B cell (primary cell): ENCODE results near the gene SUSD2. TPM values are rescaled to one million over a fixed set of nuclear protein-coding genes. Genes with fewer than 3 reads are reported as not detected.

Experiments
- ATAC-seq: fragments of 200-7000 bp; cut with Tn5 transposase; one replicate; pipeline ENCODE4 v1.10.0; 2021; ENCODE audit warnings: low read depth, mild to moderate bottlenecking, moderate number of reproducible peaks, moderate library complexity
- CTCF ChIA-PET: fragments of 350-600 bp; sonication (Branson Sonifier 250); formaldehyde crosslinking; loops from one replicate; lab custom pipeline; 2021; ENCODE audit warnings: antibody characterized with exemption, inconsistent platforms; lab: Charles Lee
- POLR2A ChIA-PET: fragments of 350-600 bp; sonication (Branson Sonifier 250); formaldehyde crosslinking; loops from one replicate; lab custom pipeline; 2021; ENCODE audit warnings: antibody characterized with exemption; lab: Charles Lee
- DNase-seq: peaks from one replicate; pipeline ENCODE4 v3.0.0; 2013
- H2AFZ ChIP-seq: 2 replicates; pipeline ENCODE4 v1.6.1; 2012; ENCODE audit warnings: mild to moderate bottlenecking, low read depth, low read length; ENCODE audit not compliant: insufficient read depth, poor library complexity, severe bottlenecking
- H3K27ac ChIP-seq, 2 donors: 1 replicate in 1 of 2; 2 replicates in 1 of 2; pipeline ENCODE4 v1.5.1; 2012 to 2013; ENCODE audit warnings: low read length in 2 of 2, mild to moderate bottlenecking in 2 of 2, moderate library complexity in 1 of 2
- H3K27me3 ChIP-seq, 4 experiments: fragments of 200-600 bp in 1 of 4; sonication (generic) in 1 of 4; replicated peaks in 1 of 4; 1 replicate in 2 of 4; 2 replicates in 2 of 4; pipeline versions ENCODE4 v1.6.1 to v1.7.0; 2013 to 2016; ENCODE audit warnings: low read length in 3 of 4, mild to moderate bottlenecking in 2 of 4, mixed read lengths in 1 of 4, moderate library complexity in 1 of 4; ENCODE audit not compliant: insufficient read depth in 4 of 4, control insufficient read depth in 3 of 4; ENCODE audit errors: control extremely low read depth in 1 of 4
- H3K36me3 ChIP-seq, 2 experiments: replicated peaks in 1 of 2; 1 replicate in 1 of 2; 2 replicates in 1 of 2; pipeline versions ENCODE4 v1.6.1 to v1.7.1; 2013; ENCODE audit warnings: low read length in 1 of 2; ENCODE audit not compliant: insufficient read depth in 2 of 2, control insufficient read depth in 1 of 2; ENCODE audit errors: control extremely low read depth in 1 of 2, extremely low read depth in 1 of 2
- H3K4me1 ChIP-seq, 2 donors: fragments of 200-600 bp in 1 of 2; sonication (generic) in 1 of 2; 1 replicate in 1 of 2; 2 replicates in 1 of 2; pipeline versions ENCODE4 v1.5.1 to v1.6.1; 2013 to 2017; ENCODE audit warnings: low read length in 2 of 2; ENCODE audit not compliant: control insufficient read depth in 2 of 2, insufficient read depth in 2 of 2
- H3K4me2 ChIP-seq: replicated peaks from 2 replicates; pipeline ENCODE3; 2012; ENCODE audit warnings: mild to moderate bottlenecking, low read depth, low read length; ENCODE audit not compliant: poor library complexity, severe bottlenecking
- H3K4me3 ChIP-seq, 5 experiments: fragments of 200-600 bp in 1 of 5; sonication (generic) in 1 of 5; 1 replicate in 3 of 5; 2 replicates in 2 of 5; pipeline versions ENCODE4 v1.5.1 to v1.7.0; 2011 to 2016; ENCODE audit warnings: low read length in 4 of 5, mild to moderate bottlenecking in 4 of 5, low read depth in 2 of 5, control low read depth in 1 of 5, moderate library complexity in 1 of 5; ENCODE audit not compliant: insufficient read depth in 1 of 5; ENCODE audit errors: control extremely low read depth in 1 of 5, extremely low read depth in 1 of 5
- H3K79me2 ChIP-seq: fragments of 200-600 bp; sonication (generic); one replicate; pipeline ENCODE4 v1.6.0; 2016; ENCODE audit warnings: low read length; ENCODE audit not compliant: control insufficient read depth, insufficient read depth
- H3K9ac ChIP-seq: fragments of 200-600 bp; sonication (generic); 2 replicates; pipeline ENCODE4 v1.6.1; 2017; ENCODE audit warnings: mild to moderate bottlenecking, low read length, moderate library complexity
- H3K9me3 ChIP-seq, 3 donors: one replicate each; pipeline versions ENCODE4 v1.6.1 to v1.7.1; 2013; ENCODE audit warnings: low read length in 2 of 3; ENCODE audit not compliant: control insufficient read depth in 2 of 3, insufficient read depth in 1 of 3; ENCODE audit errors: control extremely low read depth in 1 of 3
- H4K20me1 ChIP-seq: 2 replicates; pipeline ENCODE4 v1.6.0; 2012; ENCODE audit warnings: mild to moderate bottlenecking, low read length; ENCODE audit not compliant: insufficient read depth, control insufficient read depth, poor library complexity, severe bottlenecking
- H3K27ac Mint-ChIP-seq: one replicate; pipeline ENCODE4 v1.8.0; 2021; ENCODE audit warnings: mixed read lengths
- H3K27me3 Mint-ChIP-seq: one replicate; pipeline ENCODE4 v1.8.0; 2021; ENCODE audit warnings: mixed read lengths
- H3K4me1 Mint-ChIP-seq: one replicate; pipeline ENCODE4 v1.8.0; 2021; ENCODE audit warnings: mixed read lengths
- H3K4me3 Mint-ChIP-seq: one replicate; pipeline ENCODE4 v1.8.0; 2021; ENCODE audit warnings: mixed read lengths
- H3K9me3 Mint-ChIP-seq: one replicate; pipeline ENCODE4 v1.8.0; 2022; ENCODE audit warnings: mixed read lengths; ENCODE audit not compliant: insufficient read depth
- CTCF ChIP-seq: fragments of 200-600 bp; IDR thresholded peaks from one replicate; pipeline ENCODE4 v1.8.0; 2022; ENCODE audit warnings: antibody characterized with exemption, mild to moderate bottlenecking
- EZH2 ChIP-seq: IDR thresholded peaks from 2 replicates; pipeline ENCODE4 v1.6.1; 2012; ENCODE audit warnings: borderline replicate concordance, low read depth, mild to moderate bottlenecking, moderate library complexity, low read length; ENCODE audit not compliant: insufficient read depth, poor library complexity, severe bottlenecking
- WGBS: methylation state at CpG from one replicate; pipeline ENCODE4 v1.1.5; 2013; ENCODE audit warnings: missing lambda C conversion rate; ENCODE audit not compliant: insufficient coverage; 5-methylcytosine and 5-hydroxymethylcytosine counted together
- intact Hi-C: fragments of 100-400 bp; cut with micrococcal nuclease; formaldehyde crosslinking; loops from one replicate; pipeline ENCODE4 v1.10.0; 2022
- polyA plus RNA-seq: library from polyadenylated mRNA; depleted of rRNA; stranded (reverse); fragments of >200 nt; gene quantifications from 2 replicates; pipeline ENCODE4 v1.2.3, GENCODE V29; 2012
- total RNA-seq, 2 donors: library from RNA; stranded (reverse); fragments of 120-200 nt in 1 of 2; gene quantifications; 1 replicate in 1 of 2; 2 replicates in 1 of 2; pipeline versions ENCODE4 v1.2.3 to v1.2.4, GENCODE V29; 2013 to 2022

SUSD2 gene
- total and polyA plus RNA-seq, 2 donors (not counting 1 experiment from before 2014, with no cell fraction given), result 0.30 to 0.48 TPM

GRCh38 chr22:24217384-24217783 lies 36.1 kb downstream of the SUSD2 start:
- H3K27me3 Mint-ChIP-seq, result no peaks in the 10 kb centered on the region
- Histone ChIP-seq H3K27me3 (peaks cover 0 to 3% (median 0%) of the 10 kb centered on the region in 4 experiments), H3K9me3 (no peaks in the 10 kb centered on the region), H3K9ac (no peak overlapping the region), H3K4me1 (peaks cover 2 to 7% of the 10 kb centered on the region in 2 donors), H3K79me2 (no peaks in the 10 kb centered on the region), H4K20me1 (no peaks in the 10 kb centered on the region), H2AFZ (no peak overlapping the region), H3K36me3 (no peaks in the 10 kb centered on the region), H3K27ac (no peak overlapping the region), H3K4me3 (no peak overlapping the region), H3K4me2 (no peak overlapping the region)
- intact Hi-C loops, result no loop called here
- DNase-seq (no peak), ATAC-seq (no peak)
- ChIA-PET CTCF (interaction anchor here (1.3 kb wide), 1 partner anchor 13 kb away, joined by 5 read pairs; no protein-coding TSS in a partner anchor), POLR2A (no interaction called here)
- no peak overlapping the region for H3K27ac Mint-ChIP-seq
- no peaks in the 10 kb centered on the region for H3K9me3 Mint-ChIP-seq
- TF ChIP-seq EZH2, result no peak
- no peak for TF ChIP-seq CTCF
- 91% methylated on average over 3 of the region's 3 CpGs for WGBS
- no peak overlapping the region for H3K4me3 Mint-ChIP-seq
- peaks cover 2% of the 10 kb centered on the region for H3K4me1 Mint-ChIP-seq

- no peak overlapping the region for H3K4me3 Mint-ChIP-seq
- intact Hi-C loops, result no loop called here
- Histone ChIP-seq H3K27me3 (peaks cover 0 to 3% (median 0%) of the 10 kb centered on the region in 4 experiments), H3K9me3 (peaks cover 0 to 9% (median 4%) of the 10 kb centered on the region in 3 donors), H3K4me2 (no peak overlapping the region), H2AFZ (no peak overlapping the region), H3K79me2 (no peaks in the 10 kb centered on the region), H3K9ac (no peak overlapping the region), H4K20me1 (no peaks in the 10 kb centered on the region), H3K4me3 (no peak overlapping the region), H3K4me1 (no peaks in the 10 kb centered on the region), H3K27ac (no peak overlapping the region), H3K36me3 (no peaks in the 10 kb centered on the region)
- no peaks in the 10 kb centered on the region for H3K27me3 Mint-ChIP-seq
- ChIA-PET CTCF (no interaction called here), POLR2A (no interaction called here)
- H3K4me1 Mint-ChIP-seq, result no peaks in the 10 kb centered on the region
- no peak for ATAC-seq
- WGBS, result 94% methylated on average over 9 of the region's 9 CpGs
- TF ChIP-seq EZH2 (no peak), CTCF (no peak)
- H3K27ac Mint-ChIP-seq, result no peak overlapping the region
- H3K9me3 Mint-ChIP-seq, result no peaks in the 10 kb centered on the region
- DNase-seq, result no peak
Observed at GRCh38 chr22:24219750-24220149, 38.5 kb downstream of the SUSD2 start.
